ENCODE measurements around the gene UBE2B.
"Not testable (repeated sequence)": the region's sequence is repeated elsewhere in the genome, so short reads cannot be mapped to it uniquely, and the experiment has no call there.

The UBE2B gene

GRCh38 chr5:134370871-134371833, at the start of gene UBE2B:
TSS of gene UBE2B (plus strand) at chr5:134371569. CDS start at chr5:134371596, 27 bp downstream.
- in situ Hi-C loops (cut with MboI; ENCODE audit: low sequenced_read_pairs), result no loop called here

- in situ Hi-C loops (cut with MboI; ENCODE audit: low sequenced_read_pairs), result no loop called here
Measured at GRCh38 chr5:134327327-134327726, 44.0 kb upstream of the UBE2B start.

- in situ Hi-C loops (cut with MboI; ENCODE audit: low sequenced_read_pairs), result no loop called here
Measured at GRCh38 chr5:134328619-134329018, 42.8 kb upstream of the UBE2B start.

- in situ Hi-C loops (cut with MboI; ENCODE audit: low sequenced_read_pairs), result not testable (repeated sequence)
Measured at GRCh38 chr5:134336833-134337232, 34.5 kb upstream of the UBE2B start.

- in situ Hi-C loops (cut with MboI; ENCODE audit: low sequenced_read_pairs), result not testable (repeated sequence)
Measured at GRCh38 chr5:134343500-134343899, 27.9 kb upstream of the UBE2B start.

GRCh38 chr5:134345476-134345875, 25.9 kb upstream of the UBE2B start:
- in situ Hi-C loops (cut with MboI; ENCODE audit: low sequenced_read_pairs), result not testable (repeated sequence)

GRCh38 chr5:134345996-134346395, 25.4 kb upstream of the UBE2B start:
- in situ Hi-C loops (cut with MboI; ENCODE audit: low sequenced_read_pairs), result no loop called here

GRCh38 chr5:134349463-134349862, 21.9 kb upstream of the UBE2B start:
- in situ Hi-C loops (cut with MboI; ENCODE audit: low sequenced_read_pairs), result no loop called here

- in situ Hi-C loops (cut with MboI; ENCODE audit: low sequenced_read_pairs), result no loop called here
Measured at GRCh38 chr5:134355681-134356080, 15.7 kb upstream of the UBE2B start.

GRCh38 chr5:134365604-134366003, 5.8 kb upstream of the UBE2B start:
- in situ Hi-C loops (cut with MboI; ENCODE audit: low sequenced_read_pairs), result no loop called here

- in situ Hi-C loops (cut with MboI; ENCODE audit: low sequenced_read_pairs), result no loop called here
Measured at GRCh38 chr5:134370311-134370870, 978 bp upstream of the UBE2B start.

- in situ Hi-C loops (cut with MboI; ENCODE audit: low sequenced_read_pairs), result no loop called here
Measured at GRCh38 chr5:134371834-134372340, 518 bp downstream of the UBE2B start.

- in situ Hi-C loops (cut with MboI; ENCODE audit: low sequenced_read_pairs), result not testable (repeated sequence)
Measured at GRCh38 chr5:134373633-134374032, 2.3 kb downstream of the UBE2B start.

- in situ Hi-C loops (cut with MboI; ENCODE audit: low sequenced_read_pairs), result no loop called here
Measured at GRCh38 chr5:134374232-134374631, 2.9 kb downstream of the UBE2B start.

- in situ Hi-C loops (cut with MboI; ENCODE audit: low sequenced_read_pairs), result no loop called here
Measured at GRCh38 chr5:134380346-134380745, 9.0 kb downstream of the UBE2B start.

- in situ Hi-C loops (cut with MboI; ENCODE audit: low sequenced_read_pairs), result not testable (repeated sequence)
Measured at GRCh38 chr5:134382204-134382603, 10.8 kb downstream of the UBE2B start.

- in situ Hi-C loops (cut with MboI; ENCODE audit: low sequenced_read_pairs), result no loop called here
Measured at GRCh38 chr5:134383980-134384697, 12.8 kb downstream of the UBE2B start.

- in situ Hi-C loops (cut with MboI; ENCODE audit: low sequenced_read_pairs), result no loop called here
Measured at GRCh38 chr5:134387443-134387842, 16.1 kb downstream of the UBE2B start.

GRCh38 chr5:134392301-134392700, 20.9 kb downstream of the UBE2B start:
- in situ Hi-C loops (cut with MboI; ENCODE audit: low sequenced_read_pairs), result no loop called here

GRCh38 chr5:134394932-134395331, 23.6 kb downstream of the UBE2B start:
- in situ Hi-C loops (cut with MboI; ENCODE audit: low sequenced_read_pairs), result no loop called here

GRCh38 chr5:134396274-134396673, 24.9 kb downstream of the UBE2B start:
- in situ Hi-C loops (cut with MboI; ENCODE audit: low sequenced_read_pairs), result no loop called here

All from HL-60/S4 treated with phorbol 12-myristate 13-acetate at 8.2 ng/mL for 4 days and 3 days (cell line).